T-helper 2 cell treated with Interferon-gamma antibody and Interleukin-4, amounts not matched to agents 100 ng/mL and 5 ng/mL, for 36 hours (primary cell): ENCODE results near the gene RUNX2. TPM values are rescaled to one million over a fixed set of nuclear protein-coding genes. Genes with fewer than 3 reads are reported as not detected.

Source experiments
- intact Hi-C: fragments of 100-400 bp; cut with micrococcal nuclease; formaldehyde crosslinking; loops from one replicate; pipeline ENCODE4 v1.15.1; 2023
- total RNA-seq: library from RNA; stranded (reverse); gene quantifications from 2 replicates; pipeline ENCODE4 v1.2.3, GENCODE V29; 2022

Gene RUNX2
- total RNA-seq, 1 donor from 2014 or later = 34.7 TPM

DNA sequence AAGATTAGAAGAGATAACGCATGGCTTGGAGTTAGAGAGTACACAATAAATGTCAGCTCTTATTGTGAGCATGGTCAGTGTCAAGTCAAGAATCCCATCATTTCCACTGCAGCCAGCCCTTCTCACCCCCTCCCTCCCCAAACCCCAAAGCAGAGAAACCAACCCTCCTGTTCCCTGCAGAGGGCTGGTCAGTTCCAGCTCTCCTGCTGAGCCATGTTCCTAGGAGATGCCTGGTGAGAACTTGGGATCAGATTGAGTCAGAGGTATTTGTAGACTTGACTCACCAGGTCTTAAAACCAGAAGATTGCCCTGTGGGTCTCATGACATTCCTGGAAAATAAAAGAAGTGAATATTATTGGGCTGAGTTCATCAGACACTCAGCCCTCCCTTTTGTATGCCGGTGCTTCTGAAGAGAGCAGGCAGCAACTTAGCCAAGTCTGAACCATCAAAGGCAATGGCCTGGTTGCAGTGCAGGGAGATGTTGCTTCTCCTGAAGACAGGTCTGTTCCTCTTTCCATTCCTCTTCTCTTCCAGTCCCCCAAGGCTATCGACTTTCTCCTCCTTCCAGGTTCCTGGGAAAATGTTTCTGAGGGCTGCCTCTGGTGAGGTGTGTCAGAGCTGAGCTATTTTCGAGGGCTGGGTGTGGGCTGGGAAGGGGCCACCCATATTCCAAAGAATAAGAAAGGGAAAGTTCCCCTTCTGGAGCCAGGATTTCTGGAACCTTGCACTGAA lies 327.8 kb downstream of the RUNX2 start:
- intact Hi-C loops = loop anchor here (5.0 kb wide), 1 partner anchor 234 kb away; no protein-coding TSS in a partner anchor

DNA sequence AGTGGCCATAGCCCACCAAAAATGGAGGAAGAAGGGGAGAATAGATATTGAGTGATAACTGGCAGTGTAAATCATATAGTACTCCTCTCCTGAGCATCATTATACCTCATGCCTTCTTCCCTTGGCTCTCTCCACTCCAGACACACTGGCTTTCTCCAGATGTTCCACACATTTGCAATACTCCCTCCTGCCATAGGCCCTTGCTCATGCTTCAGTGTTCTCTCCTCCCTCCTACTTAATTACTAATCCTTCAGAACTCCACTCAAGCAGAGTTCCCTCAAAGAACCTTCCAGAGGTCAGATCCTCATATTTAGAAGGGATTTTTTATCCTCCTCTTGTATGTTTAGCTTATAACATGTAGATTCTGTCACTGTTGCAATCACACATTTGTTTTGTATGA lies 329.1 kb downstream of the RUNX2 start:
- intact Hi-C loops = loop anchor here (5.0 kb wide), 1 partner anchor 235 kb away; no protein-coding TSS in a partner anchor

DNA sequence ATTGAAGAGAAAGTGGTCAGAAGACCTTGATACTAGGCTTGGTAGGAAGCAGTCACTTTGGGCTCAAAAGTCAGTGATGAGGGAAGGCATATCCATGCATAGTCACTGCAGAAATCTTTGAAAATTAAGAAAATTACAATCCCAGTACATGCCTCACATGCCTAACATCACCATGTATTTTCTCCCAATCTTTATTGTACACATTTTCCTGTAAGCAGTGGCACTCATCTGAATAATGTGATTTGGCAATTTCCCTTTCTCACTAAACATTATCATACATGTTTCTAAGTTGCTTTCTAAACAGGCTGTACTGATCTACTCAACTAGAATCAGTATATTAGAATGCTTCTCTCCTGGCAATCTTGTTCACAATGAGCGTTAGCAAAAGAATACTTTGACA lies 330.3 kb downstream of the RUNX2 start:
- intact Hi-C loops = loop anchor here (5.0 kb wide), 1 partner anchor 236 kb away; no protein-coding TSS in a partner anchor

DNA sequence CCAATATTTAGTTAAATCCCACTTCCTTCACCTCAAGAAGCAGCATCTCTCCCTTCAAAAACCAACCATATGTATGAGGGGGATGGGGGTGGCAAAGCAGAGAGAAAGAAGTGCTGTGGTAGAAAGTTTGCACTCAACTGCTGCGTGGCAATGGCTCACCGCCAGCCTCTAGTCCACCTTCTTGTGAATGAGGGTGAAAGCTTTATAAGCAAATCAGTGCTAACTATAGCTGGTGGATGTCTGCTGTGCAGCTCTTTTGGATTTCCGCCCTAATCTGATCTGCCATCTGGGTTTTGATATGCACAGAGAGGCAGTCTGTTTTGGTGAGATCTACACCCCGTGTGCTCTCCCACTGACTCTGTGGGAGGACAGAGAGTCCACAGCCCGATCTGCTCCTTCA lies 330.8 kb downstream of the RUNX2 start:
- intact Hi-C loops = loop anchor here (5.0 kb wide), 1 partner anchor 237 kb away; no protein-coding TSS in a partner anchor

DNA sequence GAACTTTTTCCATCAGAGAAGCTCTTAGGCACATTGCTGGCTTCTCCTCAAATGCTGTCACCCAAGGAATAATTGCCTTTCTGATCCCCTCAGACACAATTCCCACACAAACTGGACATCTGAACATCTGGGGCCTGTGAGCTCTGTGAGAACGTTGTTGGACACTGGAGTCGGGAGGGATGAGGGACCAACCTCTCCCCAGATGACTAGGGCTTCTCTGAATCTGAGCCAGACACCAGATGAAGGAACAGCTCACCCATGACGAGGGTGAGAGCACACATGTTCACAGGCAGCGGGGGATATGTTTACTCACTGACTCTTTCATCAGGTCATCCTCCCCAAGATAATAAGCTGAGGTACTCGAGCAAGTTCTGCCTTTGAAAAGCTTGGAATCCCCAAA lies 333.5 kb downstream of the RUNX2 start:
- intact Hi-C loops = loop anchor here (5.0 kb wide), 1 partner anchor 51 kb away; no protein-coding TSS in a partner anchor

DNA sequence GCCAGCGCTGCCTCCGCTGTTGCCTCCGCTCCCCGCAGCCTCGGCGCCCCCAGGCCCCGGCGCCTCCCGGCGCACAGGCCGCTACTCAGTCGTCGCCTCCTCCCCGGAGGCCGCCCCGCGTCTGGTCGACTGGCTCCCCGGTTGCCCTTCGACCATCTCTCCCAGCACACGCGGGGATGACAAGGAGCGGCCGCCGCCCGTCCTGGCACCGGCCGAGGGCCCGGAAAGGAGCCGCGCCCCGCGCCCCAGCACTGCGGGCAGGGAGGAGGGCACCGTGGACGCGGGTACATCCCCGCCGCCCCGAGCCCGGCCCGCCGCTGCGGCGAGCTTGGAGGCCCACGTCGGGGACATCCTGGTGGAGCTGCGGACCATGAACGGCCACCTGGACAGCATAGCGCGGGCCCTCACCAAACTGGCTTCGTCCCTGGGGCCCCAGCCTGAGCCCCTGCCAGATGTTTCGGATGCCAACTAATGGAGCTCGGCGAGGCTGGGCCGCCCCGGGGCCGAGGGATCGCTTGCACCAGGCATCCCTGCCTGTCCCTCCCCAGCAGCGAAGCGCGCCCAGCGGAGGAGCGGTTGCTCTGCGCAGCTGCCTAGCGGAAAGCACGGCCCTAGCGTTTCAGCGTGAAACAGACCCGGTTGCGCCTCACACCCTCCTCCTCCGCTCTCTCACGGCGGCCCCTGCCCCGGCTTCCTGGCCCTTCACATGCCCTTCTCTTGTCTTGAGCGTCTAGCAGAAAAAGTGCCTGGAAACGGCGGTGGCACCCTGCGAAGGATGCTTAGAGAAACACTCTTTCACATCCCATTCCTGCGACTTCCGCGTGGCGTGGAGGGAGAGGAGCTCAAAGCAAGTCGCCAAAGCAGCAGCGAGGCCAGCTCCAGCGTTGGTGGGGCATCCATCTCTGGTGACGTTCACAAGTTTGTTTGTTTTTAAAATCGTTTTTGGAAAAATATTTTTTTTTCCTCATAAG lies 335.4 kb downstream of the RUNX2 start:
- intact Hi-C loops = loop anchor here (5.0 kb wide), 1 partner anchor 49 kb away; no protein-coding TSS in a partner anchor

DNA sequence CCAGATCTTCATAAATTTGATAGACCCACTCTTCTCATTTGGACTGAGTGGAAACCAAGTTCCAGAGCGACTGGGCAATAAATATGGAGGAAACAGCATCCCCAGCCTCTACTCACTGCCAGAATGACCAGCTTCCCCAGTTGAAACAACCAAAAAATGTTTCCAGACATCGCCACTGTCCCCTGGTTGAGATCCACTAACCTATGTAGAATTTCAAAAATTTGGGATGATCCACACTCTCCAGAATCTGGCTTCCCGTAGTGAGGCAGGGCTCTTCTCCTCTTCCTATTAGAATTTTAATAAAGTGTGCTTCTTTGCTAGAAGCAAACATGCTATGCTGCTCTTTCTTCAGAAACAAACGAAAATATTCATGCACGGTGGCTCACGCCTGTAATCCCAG lies 336.6 kb downstream of the RUNX2 start:
- intact Hi-C loops = loop anchor here (5.0 kb wide), 1 partner anchor 48 kb away; no protein-coding TSS in a partner anchor

DNA sequence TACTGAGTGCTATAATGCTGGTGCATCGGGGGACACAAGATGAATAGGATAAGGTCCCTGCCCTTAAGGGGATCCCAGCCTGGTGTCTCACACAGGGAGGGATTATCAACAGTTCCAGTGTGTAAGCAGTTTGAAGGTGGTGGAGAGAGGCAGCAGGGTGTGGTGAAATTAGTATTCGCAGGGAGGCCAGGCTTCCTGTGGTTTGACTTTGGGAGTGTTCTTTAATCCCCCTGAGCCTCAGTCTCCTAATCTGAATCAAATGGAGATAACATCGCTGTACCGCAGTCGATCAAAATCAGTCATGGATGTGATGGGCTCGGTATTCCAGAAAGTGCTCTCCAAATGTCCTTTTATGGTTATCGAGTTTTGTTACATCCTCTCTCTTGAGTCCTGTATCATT lies 337.7 kb downstream of the RUNX2 start:
- intact Hi-C loops = no loop called here

DNA sequence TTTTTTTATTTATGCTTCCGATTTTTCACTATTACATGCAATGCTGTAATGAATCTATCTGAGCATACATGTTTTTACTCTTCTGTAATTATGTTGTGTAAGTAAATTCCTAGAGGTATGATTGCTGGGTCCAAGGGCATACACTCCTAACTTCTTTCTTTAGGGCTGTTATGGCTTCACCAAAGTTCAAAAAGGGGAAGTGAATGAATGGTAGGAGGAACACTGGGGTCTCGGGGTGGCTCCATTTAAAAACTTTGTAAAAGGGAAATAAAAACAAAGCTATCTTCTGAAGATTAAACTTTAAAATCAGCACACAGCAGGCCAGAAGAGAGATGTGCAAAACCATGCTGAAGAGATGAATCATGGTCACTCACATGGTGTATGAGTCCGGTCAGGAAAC lies 338.7 kb downstream of the RUNX2 start:
- intact Hi-C loops = no loop called here

DNA sequence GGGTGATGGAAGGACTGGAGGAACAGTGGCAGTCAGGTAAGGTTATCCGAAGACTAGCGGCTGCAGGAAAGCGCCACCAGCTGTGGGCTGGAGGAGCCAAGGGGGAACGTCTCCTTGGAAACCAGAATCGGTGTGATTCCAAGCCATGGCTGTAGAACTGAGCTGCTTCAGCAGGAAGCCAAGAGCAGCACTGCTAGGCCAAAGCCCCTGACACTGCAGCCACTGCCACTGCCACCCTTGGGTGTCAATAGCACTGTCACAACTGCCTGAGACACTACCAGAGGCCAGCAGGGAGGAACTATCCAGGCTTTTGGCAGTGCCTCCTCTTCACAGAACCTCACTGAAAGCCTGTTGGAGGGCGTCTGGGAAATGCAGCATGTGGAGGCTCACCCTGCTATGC lies 339.2 kb downstream of the RUNX2 start:
- intact Hi-C loops = no loop called here

DNA sequence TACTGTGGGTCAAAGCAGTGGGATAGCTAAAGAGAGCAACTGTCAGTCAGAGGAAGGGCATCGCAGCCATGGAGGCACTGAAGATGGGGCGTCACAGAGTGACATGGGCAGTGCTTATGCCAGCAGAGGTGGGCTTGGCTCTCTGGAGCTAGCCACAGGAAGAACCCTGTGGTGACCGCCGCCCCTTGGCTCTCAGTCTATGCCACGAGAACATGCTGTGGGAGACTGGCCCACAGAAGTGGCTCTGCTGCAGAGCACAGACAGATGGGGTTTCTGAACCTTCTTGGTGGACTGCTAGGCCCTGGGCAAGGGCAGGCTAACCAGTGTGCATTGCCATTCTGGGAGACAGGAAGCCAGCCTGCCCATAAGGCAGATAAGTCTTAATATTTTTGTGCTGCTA lies 339.6 kb downstream of the RUNX2 start:
- intact Hi-C loops = no loop called here

DNA sequence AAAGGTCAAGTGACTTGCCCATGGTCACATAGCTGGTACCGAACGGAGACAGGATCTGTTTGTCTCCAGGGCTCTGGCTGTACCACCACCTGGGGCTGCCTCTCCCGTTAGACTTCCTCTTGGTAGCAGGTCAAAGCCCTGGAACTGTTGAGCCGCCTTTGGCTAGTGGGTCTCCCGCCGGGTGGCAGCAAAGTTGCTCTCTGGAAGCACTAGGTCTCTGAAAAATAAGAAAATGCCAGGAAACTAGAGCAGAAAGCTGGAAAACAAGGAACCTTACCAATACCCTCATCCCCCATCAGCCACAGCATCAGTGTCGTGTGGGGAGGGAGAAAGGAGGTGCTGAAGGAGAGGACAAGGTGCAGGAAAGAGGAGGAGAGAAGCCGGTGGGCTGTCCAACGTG lies 340.6 kb downstream of the RUNX2 start:
- intact Hi-C loops = no loop called here

DNA sequence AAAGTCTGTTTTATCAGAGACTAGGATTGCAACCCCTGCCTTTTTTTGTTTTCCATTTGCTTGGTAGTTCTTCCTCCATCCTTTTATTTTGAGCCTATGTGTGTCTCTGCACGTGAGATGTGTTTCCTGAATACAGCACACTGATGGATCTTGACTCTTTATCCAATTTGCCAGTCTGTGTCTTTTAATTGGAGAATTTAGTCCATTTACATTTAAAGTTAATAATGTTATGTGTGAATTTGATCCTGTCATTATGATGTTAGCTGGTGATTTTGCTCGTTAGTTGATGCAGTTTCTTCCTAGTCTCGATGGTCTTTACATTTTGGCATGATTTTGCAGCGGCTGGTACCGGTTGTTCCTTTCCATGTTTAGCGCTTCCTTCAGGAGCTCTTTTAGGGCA lies 345.0 kb downstream of the RUNX2 start:
- intact Hi-C loops = loop anchor here (10.0 kb wide), 1 partner anchor 88 kb away; no protein-coding TSS in a partner anchor

DNA sequence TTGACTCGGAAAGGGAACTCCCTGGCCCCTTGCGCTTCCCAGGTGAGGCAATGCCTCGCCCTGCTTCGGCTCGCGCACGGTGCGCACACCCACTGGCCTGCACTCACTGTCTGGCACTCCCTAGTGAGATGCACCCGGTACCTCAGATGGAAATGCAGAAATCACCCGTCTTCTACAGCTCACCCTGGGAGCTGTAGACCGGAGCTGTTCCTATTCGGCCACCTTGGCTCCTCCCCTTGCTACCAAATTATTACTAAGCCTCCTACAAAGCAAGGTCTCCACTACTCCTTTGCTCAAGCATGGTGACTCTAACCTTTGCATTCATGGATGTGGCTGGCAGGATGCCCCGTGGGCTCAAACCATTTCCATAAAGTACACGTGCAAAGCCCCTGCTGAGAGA lies 347.0 kb downstream of the RUNX2 start:
- intact Hi-C loops = loop anchor here (5.0 to 10.0 kb wide), 2 partner anchors 37 to 90 kb away; no protein-coding TSS in a partner anchor

DNA sequence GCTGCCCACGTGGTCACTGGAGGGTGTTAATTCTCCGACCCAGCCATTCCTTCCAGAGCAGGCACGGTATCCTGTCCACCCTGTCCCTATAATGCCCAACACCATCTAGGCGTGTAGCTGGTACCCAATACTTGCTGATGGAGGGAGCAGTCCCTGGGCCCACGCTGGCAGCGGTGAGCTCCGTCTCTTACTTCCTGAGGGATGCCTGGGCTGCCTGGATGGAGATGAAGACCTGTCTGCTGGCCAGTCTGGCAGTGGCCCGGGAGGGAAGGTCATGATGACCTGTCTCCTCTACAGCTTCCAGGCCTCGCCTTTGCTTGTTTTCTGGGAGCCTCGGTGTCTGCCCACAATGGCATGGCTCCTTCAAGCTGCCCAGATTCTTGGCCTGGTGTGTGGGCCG lies 347.5 kb downstream of the RUNX2 start:
- intact Hi-C loops = loop anchor here (5.0 to 10.0 kb wide), 2 partner anchors 37 to 91 kb away; no protein-coding TSS in a partner anchor

DNA sequence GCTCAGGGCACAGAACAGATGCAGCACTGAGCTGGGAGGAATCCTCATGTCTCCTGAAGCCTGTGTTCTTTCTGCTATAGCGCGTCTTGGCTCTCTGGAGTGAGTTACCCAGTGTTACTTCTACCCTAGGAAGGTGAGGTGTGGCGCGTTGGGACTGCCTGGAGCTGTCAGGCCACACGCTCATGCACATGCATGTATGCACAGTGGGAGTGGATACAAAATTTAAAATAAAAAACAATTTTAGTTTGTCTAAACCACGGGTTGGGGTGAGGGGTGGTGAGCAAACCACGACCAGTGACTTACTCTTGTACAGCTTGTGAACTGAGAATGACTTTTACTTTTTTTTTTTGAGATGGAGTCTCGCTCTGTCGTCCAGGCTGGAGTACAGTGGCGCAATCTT lies 348.2 kb downstream of the RUNX2 start:
- intact Hi-C loops = loop anchor here (5.0 to 10.0 kb wide), 2 partner anchors 36 to 92 kb away; no protein-coding TSS in a partner anchor

DNA sequence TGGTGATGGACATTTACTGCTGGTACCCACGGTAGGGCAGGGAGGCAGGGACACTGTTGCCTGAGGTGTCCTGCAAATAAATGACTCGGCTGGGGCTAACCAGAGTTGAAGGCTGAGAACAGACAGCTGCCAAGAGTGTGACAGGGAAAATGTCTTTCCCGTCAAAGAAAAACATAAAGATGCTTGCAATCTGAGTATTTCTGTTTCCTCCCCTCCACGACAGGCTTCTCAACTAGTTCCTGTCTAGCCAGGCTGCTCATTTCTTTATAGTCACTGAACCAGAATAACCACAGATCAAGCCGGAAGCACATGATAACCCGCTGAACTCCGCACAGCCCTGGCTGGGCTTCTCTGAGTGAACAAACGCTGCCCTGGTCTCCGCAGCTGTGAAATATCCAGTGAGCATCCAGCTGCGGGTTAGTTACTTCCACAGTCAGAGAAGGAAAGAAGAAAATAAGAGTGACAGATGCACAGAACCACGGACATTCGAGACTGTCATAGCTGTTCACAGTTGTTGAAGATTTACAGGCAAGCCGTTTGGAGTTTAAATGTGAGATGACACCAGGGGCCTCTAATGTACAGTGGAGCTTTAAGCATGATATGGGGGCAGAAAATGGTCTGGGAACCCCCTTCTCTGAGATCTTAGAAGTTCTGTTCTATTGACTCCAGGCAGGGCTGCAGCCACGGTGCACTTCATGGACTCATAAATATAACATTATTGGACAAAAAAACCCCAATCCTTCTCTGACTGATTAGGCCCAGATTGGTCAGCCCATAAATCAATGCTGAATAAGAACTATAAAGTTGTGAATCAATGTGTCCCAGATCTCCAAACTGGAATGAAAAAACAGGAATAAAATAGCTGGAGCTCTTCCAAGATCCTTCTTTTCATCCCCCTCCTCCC lies 349.5 kb downstream of the RUNX2 start:
- intact Hi-C loops = loop anchor here (5.0 to 10.0 kb wide), 2 partner anchors 35 to 93 kb away; no protein-coding TSS in a partner anchor

DNA sequence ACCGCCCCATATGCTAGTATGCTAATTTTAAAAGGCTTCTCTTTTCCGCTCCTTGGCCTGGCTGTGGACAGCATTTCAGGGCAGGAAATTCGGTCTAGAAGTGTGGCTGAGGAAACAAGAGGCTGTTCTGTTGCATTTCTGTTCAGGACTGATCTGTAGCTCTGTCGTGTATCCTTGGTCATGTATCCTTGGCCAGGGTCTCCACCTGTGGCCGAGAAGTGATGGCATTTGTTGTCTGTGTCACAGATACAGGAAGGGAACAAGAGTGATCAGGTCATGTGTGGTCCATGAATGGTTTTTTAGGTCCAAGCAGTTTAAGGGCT lies 350.1 kb downstream of the RUNX2 start:
- intact Hi-C loops = loop anchor here (5.0 to 10.0 kb wide), 2 partner anchors 34 to 93 kb away; no protein-coding TSS in a partner anchor

DNA sequence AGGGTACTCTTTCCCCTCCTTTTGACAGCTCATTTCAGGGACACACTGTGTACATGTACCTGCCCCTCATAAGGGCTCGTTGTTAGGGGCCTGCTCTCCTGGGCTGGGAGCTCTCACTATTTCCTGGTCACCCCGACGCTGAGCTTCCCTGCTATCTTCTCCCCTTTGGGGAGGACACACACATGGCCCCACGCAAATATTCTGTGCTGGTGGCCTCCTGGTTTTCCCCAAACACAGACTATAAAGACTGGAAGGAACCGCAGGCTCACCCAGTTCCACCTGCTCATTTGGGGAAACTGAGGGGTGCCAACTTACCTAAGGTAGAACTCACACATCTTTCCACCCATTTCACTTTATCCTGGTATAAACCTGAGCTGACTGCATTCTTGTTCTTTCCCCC lies 351.0 kb downstream of the RUNX2 start:
- intact Hi-C loops = loop anchor here (5.0 to 10.0 kb wide), 2 partner anchors 33 to 94 kb away; no protein-coding TSS in a partner anchor

DNA sequence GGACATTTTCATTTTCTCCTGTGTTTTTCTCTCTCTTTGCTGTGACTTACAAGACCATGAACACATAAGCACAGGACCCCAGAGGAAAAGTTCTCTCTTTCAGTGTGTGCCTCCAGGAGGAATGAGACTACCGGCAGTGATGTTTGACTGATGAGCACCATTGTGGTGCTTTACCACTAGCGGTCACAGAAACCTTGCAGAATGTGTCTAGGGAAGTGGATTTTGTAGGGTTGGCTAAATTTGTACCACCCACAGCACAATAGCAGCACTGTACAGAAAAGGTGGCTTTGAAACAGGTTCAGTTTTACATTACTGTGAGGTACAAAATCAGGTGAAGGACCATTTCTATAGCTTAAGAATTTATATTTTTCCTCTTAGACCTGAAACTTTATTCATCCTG lies 351.5 kb downstream of the RUNX2 start:
- intact Hi-C loops = loop anchor here (5.0 to 10.0 kb wide), 2 partner anchors 33 to 95 kb away; no protein-coding TSS in a partner anchor
